SK-N-SH treated with all-trans-retinoic acid at 6 μM for 48 hours (cell line): ENCODE measurements around the gene CREB3L2.

ENCODE experiments used
- ATAC-seq: fragments of 200-7000 bp; cut with Tn5 transposase; 3 replicates; pipeline ENCODE4 v1.9.1; 2020; ENCODE audit warnings: mild to moderate bottlenecking, moderate library complexity
- ARNTL ChIP-seq: fragments of 450-650 bp; formaldehyde crosslinking; IDR thresholded peaks from 2 replicates; pipeline ENCODE4 v1.5.0; 2020; ENCODE audit warnings: low read depth, mild to moderate bottlenecking, moderate library complexity, borderline replicate concordance
- CREB5 ChIP-seq: fragments of 250-450 bp; sonication (Bioruptor Pico); IDR thresholded peaks from 2 replicates; pipeline ENCODE4 v1.5.1; 2020; ENCODE audit warnings: low read depth, mild to moderate bottlenecking, moderate library complexity
- CSDC2 ChIP-seq: fragments of 250-450 bp; sonication (Bioruptor Pico); IDR thresholded peaks from 2 replicates; pipeline ENCODE4 v1.5.0; 2020; ENCODE audit warnings: mild to moderate bottlenecking, moderate library complexity
- ESRRG ChIP-seq: fragments of 250-450 bp; sonication (Bioruptor Pico); IDR thresholded peaks from 2 replicates; pipeline ENCODE4 v1.6.1; 2021; ENCODE audit warnings: mild to moderate bottlenecking
- GLIS3 ChIP-seq: fragments of 250-450 bp; sonication (Bioruptor Pico); IDR thresholded peaks from 2 replicates; pipeline ENCODE4 v1.5.0; 2020; ENCODE audit warnings: mild to moderate bottlenecking, moderate library complexity
- ISL1 ChIP-seq: fragments of 250-450 bp; sonication (Bioruptor Pico); IDR thresholded peaks from 2 replicates; pipeline ENCODE4 v2.1.2; 2022; ENCODE audit warnings: mild to moderate bottlenecking, moderate library complexity
- OSR1 ChIP-seq: fragments of 250-450 bp; sonication (Bioruptor Pico); IDR thresholded peaks from 2 replicates; pipeline ENCODE4 v1.8.0; 2022; ENCODE audit warnings: moderate library complexity, mild to moderate bottlenecking, inconsistent platforms
- POU6F1 ChIP-seq: fragments of 250-450 bp; sonication (Bioruptor Pico); IDR thresholded peaks from 2 replicates; pipeline ENCODE4 v1.8.0; 2021; ENCODE audit warnings: low read depth, mild to moderate bottlenecking, moderate library complexity, borderline replicate concordance
- PPARA ChIP-seq: fragments of 250-450 bp; sonication (Bioruptor Pico); IDR thresholded peaks from 2 replicates; pipeline ENCODE4 v1.5.0; 2020; ENCODE audit warnings: mild to moderate bottlenecking, borderline replicate concordance
- RARB ChIP-seq: fragments of 250-450 bp; sonication (Bioruptor Pico); IDR thresholded peaks from 2 replicates; pipeline ENCODE4 v1.8.0; 2021; ENCODE audit warnings: mild to moderate bottlenecking, moderate library complexity
- SNAI2 ChIP-seq: fragments of 250-450 bp; sonication (Bioruptor Pico); IDR thresholded peaks from 2 replicates; pipeline ENCODE4 v1.5.0; 2020; ENCODE audit warnings: mild to moderate bottlenecking, moderate library complexity
- TOX ChIP-seq: fragments of 250-450 bp; sonication (Bioruptor Pico); IDR thresholded peaks from 2 replicates; pipeline ENCODE4 v1.8.0; 2021; ENCODE audit warnings: mild to moderate bottlenecking, moderate library complexity, borderline replicate concordance
- TSHZ2 ChIP-seq: fragments of 250-450 bp; sonication (Bioruptor Pico); IDR thresholded peaks from 2 replicates; pipeline ENCODE4 v1.5.0; 2020; ENCODE audit warnings: mild to moderate bottlenecking, moderate library complexity
- ZC3H10 ChIP-seq: fragments of 250-450 bp; sonication (Bioruptor Pico); IDR thresholded peaks from 2 replicates; pipeline ENCODE4 v1.5.1; 2021; ENCODE audit warnings: mild to moderate bottlenecking, moderate library complexity
- ZFP3 ChIP-seq: fragments of 250-450 bp; sonication (Bioruptor Pico); IDR thresholded peaks from 2 replicates; pipeline ENCODE4 v1.5.0; 2020; ENCODE audit warnings: mild to moderate bottlenecking, moderate library complexity
- ZFP30 ChIP-seq: fragments of 450-650 bp; formaldehyde crosslinking; IDR thresholded peaks from 2 replicates; pipeline ENCODE4 v1.5.0; 2022; ENCODE audit warnings: mild to moderate bottlenecking, moderate library complexity
- ZNF70 ChIP-seq: fragments of 450-650 bp; formaldehyde crosslinking; IDR thresholded peaks from 2 replicates; pipeline ENCODE4 v1.5.0; 2020; ENCODE audit warnings: mild to moderate bottlenecking, moderate library complexity
- ZNF8 ChIP-seq: fragments of 450-650 bp; formaldehyde crosslinking; IDR thresholded peaks from 2 replicates; pipeline ENCODE4 v1.5.0; 2020; ENCODE audit warnings: mild to moderate bottlenecking, moderate library complexity

CREB3L2 gene

GRCh38 chr7:137903382-137904169 is 98.3 kb downstream of the CREB3L2 start:
- TF ChIP-seq ISL1 (CRISPR knock-in tag) (no peak), CREB5 (CRISPR knock-in tag) (no peak), ZFP30 (CRISPR knock-in tag) (no peak), GLIS3 (CRISPR knock-in tag) (no peak), OSR1 (CRISPR knock-in tag) (no peak), PPARA (no peak), TOX (no peak), ZC3H10 (CRISPR knock-in tag) (no peak), CSDC2 (CRISPR knock-in tag) (no peak), ARNTL (CRISPR knock-in tag) (no peak)
- ATAC-seq = peak; percentile 79

- ATAC-seq = no peak
- TF ChIP-seq OSR1 (CRISPR knock-in tag) (no peak), POU6F1 (CRISPR knock-in tag) (no peak), ARNTL (CRISPR knock-in tag) (no peak), ESRRG (no peak), PPARA (no peak), ZFP30 (CRISPR knock-in tag) (no peak), SNAI2 (CRISPR knock-in tag) (no peak), GLIS3 (CRISPR knock-in tag) (no peak), ZNF70 (CRISPR knock-in tag) (no peak)
- TF ChIP-seq, all 23 proteins: peak for 0
Observed at GRCh38 chr7:137900137-137900536, 101.7 kb downstream of the CREB3L2 start.

- ATAC-seq = peak; percentile 97
- TF ChIP-seq ZNF8 (no peak), CSDC2 (CRISPR knock-in tag) (no peak), OSR1 (CRISPR knock-in tag) (no peak)
Observed at GRCh38 chr7:137898839-137899721, 102.8 kb downstream of the CREB3L2 start.

- no peak for ATAC-seq
Observed at GRCh38 chr7:137895301-137896221, 106.3 kb downstream of the CREB3L2 start.

More at GRCh38 chr7:137895301-137896221, 106.3 kb downstream of the CREB3L2 start:
- no peak for TF ChIP-seq ZFP3 (CRISPR knock-in tag)
- no peak for TF ChIP-seq RARB (CRISPR knock-in tag)
- no peak for TF ChIP-seq ESRRG
- no peak for TF ChIP-seq TSHZ2 (CRISPR knock-in tag)
- TF ChIP-seq CREB5 (CRISPR knock-in tag) = no peak
- no peak for TF ChIP-seq ARNTL (CRISPR knock-in tag)
